DMS79 (cell line): Measurements from ENCODE around the gene NPIPB8.
"Not testable (repeated sequence)": the region's sequence is repeated elsewhere in the genome, so short reads cannot be mapped to it uniquely, and the experiment has no call there.

ENCODE experiments used
- DNase-seq: peaks from one replicate; lab custom pipeline; 2025; lab: John Stamatoyannopoulos, UW

NPIPB8 gene

GRCh38 chr16:28636093-28636823 lies 1.6 kb upstream of the NPIPB8 start:
- not testable (repeated sequence) for DNase-seq

GRCh38 chr16:28638359-28638758 lies 494 bp downstream of the NPIPB8 start:
- DNase-seq: not testable (repeated sequence)

GRCh38 chr16:28639959-28640358 lies 2.1 kb downstream of the NPIPB8 start:
- not testable (repeated sequence) for DNase-seq

GRCh38 chr16:28666264-28666663 lies 28.4 kb downstream of the NPIPB8 start:
- DNase-seq: not testable (repeated sequence)

- not testable (repeated sequence) for DNase-seq
Observed at GRCh38 chr16:28667480-28667879, 29.6 kb downstream of the NPIPB8 start.

- not testable (repeated sequence) for DNase-seq
Observed at GRCh38 chr16:28668199-28668598, 30.3 kb downstream of the NPIPB8 start.

- DNase-seq: not testable (repeated sequence)
Observed at GRCh38 chr16:28688327-28688952, 50.6 kb downstream of the NPIPB8 start.

- not testable (repeated sequence) for DNase-seq
Observed at GRCh38 chr16:28689425-28689824, 51.6 kb downstream of the NPIPB8 start.

- DNase-seq: not testable (repeated sequence)
Observed at GRCh38 chr16:28691722-28692121, 53.9 kb downstream of the NPIPB8 start.

GRCh38 chr16:28693257-28693950 lies 55.5 kb downstream of the NPIPB8 start:
- DNase-seq: not testable (repeated sequence)

- DNase-seq: not testable (repeated sequence)
Observed at GRCh38 chr16:28699792-28700191, 61.9 kb downstream of the NPIPB8 start.

- DNase-seq: not testable (repeated sequence)
Observed at GRCh38 chr16:28700349-28700748, 62.5 kb downstream of the NPIPB8 start.

- DNase-seq: not testable (repeated sequence)
Observed at GRCh38 chr16:28701384-28701783, 63.5 kb downstream of the NPIPB8 start.

- DNase-seq: not testable (repeated sequence)
Observed at GRCh38 chr16:28704246-28704645, 66.4 kb downstream of the NPIPB8 start.
